Activated T-helper 1 cell treated with Interleukin-2 at 50 U/mL for 16 hours (primary cell): ENCODE data around the gene CLDND2.

ENCODE experiments used
- DNase-seq: peaks from one replicate; pipeline ENCODE4 v3.0.0-alpha.2; 2020; ENCODE audit warnings: low read depth

Gene CLDND2

DNA sequence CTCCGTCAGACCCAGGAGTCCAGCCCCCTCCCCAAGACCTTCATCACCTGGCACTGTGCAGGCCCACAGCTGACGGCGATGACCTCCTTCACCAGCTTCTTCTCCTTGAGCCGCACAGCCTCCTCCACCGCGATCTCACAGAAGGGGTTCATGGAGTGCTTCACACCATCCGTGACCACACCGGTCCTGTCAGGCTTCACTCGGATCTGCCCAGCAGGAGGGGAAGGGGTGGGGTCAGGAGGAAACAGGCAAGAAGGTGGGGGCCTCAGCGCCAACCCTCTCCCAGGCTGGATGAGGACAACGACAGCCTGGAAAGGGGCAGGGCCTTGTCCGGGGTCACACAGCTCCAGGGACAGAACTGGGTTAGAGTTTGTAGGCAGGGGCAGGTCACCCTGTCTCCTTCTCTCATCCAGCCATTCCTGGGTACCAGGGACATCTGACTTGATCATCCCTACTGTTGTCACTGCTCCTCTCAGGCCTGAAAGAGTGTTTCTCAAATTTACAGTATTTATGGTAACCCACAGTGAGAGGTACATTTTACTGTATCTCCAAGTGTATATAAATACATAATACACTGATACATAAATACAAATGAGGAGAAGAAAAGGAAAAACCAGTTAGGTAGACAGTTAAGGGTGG, 14.6 kb downstream of the CLDND2 start:
- no peak for DNase-seq

DNA sequence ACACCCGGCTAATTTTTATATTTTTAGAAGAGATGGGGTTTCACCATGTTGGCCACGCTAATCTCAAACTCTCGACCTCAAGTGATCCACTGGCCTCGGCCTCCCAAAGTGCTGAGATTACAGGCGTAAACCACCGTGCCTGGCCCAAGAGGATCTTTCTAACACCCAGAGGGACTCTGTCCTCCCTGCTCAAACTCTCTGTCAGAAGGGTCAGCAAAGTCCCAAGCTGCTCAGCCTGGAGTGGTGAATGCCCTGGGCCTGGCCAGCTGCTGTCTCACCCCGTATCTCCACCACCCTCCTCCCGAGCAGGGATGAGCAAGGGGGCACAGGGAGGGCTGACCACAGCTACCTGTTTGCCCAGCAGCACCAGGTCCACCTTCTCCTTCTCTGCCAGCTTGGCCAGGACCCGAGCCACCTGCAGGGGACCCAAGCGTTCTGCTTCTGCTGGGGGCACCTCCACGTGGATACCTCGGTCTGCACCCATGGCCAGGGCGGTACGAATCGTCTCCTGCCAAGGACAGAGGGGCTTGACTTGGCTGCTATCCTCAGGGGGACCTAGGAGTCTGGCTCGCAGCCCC, 15.9 kb downstream of the CLDND2 start:
- DNase-seq: no peak

DNA sequence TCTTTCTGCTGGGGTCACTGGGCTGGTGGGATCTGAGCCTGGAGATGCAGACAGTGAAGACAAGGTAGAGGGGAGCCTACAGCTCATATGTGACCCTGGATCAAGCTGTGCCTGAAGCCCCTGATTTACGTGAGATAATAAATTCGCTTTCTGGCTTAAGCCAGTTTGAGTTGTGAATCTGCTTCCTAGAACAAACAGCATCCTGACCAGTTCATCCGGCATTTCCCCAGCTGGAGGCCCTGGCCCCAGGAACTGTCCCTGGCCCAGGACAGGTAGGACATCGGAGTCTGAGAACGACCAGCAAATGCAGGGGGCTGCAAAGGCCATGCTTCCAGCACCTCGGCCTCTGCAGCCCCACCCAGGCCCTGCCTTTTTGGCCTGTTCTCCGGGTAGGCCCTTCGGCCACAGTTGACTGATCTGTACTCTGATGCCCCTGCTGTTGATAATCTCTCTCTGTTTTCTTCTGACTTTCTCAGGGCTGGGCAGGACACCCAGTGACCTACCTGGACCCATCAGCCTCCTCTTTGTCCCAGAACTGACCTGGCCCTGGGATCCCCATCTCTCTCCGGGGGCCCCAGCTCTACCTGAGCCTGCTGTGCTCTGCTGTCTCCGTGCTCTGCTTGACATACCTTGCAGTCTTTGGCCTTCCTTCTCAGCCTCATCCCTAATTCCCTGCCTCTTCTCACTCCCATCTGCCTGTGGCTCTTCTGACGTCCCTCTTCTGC, 17.4 kb downstream of the CLDND2 start:
- DNase-seq: no peak

DNA sequence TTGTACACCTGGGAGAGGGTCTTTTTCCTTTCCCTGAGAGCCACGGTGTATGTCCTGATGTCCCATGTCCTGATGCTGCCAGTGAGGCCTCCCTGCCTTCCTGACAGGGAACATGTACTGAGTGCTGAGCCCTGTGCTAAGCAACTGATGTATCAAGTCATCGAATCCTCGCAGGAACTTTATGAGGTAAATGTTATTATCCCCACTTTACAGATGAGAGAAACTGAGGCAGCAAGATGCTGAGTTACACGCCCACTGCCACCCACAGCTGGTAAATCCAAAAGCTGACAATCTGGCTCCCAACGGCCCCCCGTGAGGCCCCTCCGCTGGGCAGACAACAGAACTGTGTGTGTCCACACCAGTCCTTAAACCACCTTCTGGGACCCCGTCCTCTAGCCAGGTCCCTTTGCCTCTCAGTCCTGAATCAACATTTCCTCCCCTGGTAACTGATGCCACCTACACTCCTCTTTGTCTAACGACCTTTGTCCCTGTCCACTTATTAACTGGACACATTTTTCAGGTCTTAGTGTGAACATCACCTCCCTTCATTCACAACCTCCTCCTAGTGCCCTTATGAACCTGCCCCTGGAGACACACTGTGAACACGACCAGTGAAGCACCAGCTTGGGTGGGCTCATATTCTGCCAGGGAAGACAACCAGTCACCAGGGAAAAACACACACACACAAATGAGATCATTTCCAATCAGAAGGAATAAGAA, 21.4 kb downstream of the CLDND2 start:
- no peak for DNase-seq

DNA sequence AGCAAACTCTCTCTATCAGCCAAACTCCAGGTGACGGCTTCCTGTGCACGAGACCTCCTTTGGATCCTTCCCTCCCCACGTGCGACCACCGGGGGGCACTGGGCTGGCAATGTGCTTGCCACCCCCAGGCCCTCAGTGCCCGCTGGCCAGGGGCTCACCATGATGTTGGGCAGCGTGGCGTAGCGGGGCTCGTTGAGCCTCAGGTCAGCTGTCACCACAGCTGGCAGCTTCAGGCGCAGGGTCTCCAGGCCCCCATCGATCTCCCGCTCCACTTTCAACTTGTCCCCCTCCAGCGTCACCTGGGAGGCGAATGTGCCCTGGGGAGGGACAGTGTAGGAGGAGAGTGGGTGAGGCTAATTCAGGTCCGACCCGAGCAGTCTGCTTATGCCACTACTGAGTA, 22.1 kb downstream of the CLDND2 start:
- DNase-seq: no peak

DNA sequence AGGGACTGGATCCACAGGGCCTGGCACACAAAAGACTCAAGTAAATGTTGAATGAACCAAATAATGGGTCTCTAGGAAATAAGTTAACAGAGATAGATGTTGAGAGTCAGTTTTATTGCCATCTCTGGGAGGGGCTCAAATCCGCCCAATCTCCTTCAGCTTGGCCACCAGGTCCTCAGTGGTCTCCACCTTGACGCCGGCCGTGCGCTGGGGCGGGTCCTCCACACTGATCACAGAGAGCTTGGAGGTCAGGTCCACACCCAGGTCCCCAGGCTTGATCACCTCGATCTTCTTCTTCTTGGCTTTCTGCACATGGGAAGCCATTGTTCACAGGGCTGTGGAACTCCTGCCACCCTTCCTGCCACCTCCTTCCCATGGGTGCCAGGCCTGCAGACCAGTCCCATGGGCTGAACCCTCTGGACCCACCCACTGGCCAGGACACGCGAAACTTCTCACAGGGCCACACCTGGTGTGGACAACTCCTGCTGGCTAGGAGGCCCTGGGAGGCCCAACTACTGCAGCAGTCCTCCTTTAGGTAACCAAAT, 23.7 kb downstream of the CLDND2 start:
- DNase-seq: no peak

DNA sequence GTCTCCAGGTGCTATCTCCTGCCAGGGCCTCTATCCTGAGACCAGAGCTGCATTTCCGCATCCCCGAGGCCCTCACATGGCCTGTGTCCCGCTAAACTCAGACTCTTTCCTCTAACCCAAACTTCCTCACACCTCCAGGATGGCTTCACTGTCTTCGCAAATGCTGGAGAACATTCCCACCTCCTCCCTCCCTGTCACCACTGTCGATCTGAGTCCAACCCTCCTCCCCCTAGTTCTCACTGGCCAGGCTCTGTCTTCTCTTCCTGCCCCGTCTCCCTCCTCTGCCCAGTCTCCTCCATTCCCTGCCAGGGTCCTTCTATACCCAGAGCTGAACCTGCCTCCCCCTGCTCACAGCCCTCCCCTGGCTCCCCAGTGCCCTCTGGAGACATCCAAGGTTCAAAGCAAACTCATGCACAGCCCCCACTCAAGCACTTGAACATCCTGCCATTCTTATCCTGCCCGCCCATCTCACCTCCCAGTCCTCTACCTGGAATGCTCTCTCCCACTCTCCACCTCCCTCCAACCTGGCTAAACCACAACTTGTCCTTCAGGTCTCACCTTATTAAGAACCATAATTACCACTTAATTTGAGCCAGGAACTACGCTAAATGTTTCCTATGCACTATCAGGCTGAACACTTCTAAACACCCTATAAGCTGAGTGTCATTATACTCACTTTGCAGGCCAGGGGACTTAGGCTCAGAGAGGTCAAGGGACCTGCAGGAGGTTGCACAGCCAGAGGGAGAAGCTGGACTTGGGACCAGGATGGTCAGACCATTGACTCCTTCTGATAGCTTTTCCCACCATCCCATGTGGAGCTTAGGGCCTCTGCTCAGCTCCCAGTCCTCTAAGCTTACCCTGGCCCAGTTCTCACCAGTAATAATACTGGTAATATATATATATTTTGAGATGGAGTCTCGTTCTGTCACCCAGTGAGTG, 25.9 kb downstream of the CLDND2 start:
- DNase-seq: no peak

DNA sequence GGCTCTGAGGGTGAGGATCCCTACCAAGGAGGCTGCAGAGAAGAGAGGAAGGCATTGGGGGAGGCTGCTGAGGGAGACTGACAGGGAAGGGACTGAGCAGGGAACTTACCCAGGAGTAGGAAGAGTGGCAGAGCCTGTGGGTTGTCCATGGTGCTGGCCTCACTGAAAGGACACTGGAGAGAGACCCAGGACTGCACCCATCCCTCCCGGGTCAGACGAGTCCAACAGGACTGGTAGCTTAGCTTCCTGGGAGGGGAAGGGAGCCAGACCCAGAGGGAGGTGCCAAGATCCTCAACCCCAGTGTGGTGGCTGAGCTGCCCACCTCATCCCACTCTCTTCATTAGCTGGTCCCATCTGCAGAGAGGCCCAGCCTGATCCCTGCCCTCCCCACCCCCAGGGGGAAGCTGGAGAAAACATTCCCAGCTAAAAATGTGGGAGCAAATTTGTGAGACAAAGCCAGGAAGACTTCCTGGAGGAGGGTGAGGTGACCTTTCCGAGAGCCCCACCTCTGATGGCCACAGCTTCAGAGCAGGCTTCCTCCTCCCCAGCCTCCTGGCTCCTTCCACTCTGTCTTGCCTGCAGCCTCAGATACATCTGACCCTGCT, 26.7 kb downstream of the CLDND2 start, which contains the start of gene VSIG10L:
TSS of gene VSIG10L (minus strand) at position 164 of the 605 bp plus-strand sequence. CDS start at position 149, 15 bp downstream.
- no peak for DNase-seq

DNA sequence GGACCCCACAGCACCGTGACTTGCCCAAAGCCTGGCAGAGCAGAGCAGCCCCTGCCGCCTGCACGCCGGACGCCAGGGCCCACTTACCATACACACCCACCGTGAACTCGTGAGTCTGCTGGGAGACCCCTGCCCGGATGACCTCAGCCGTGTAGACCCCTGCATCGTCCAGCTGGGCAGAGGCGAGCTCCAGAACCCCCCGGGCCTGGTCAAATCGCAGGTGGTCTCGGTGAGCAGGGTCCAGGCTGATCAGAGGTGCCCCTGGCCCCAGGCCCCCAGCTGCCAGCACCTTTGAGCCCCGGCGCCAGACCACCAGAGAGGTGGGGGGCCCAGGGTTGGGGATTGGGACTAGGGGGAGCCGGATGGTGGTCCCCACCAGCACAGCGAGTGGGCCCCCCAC, 27.7 kb downstream of the CLDND2 start:
- no peak for DNase-seq

DNA sequence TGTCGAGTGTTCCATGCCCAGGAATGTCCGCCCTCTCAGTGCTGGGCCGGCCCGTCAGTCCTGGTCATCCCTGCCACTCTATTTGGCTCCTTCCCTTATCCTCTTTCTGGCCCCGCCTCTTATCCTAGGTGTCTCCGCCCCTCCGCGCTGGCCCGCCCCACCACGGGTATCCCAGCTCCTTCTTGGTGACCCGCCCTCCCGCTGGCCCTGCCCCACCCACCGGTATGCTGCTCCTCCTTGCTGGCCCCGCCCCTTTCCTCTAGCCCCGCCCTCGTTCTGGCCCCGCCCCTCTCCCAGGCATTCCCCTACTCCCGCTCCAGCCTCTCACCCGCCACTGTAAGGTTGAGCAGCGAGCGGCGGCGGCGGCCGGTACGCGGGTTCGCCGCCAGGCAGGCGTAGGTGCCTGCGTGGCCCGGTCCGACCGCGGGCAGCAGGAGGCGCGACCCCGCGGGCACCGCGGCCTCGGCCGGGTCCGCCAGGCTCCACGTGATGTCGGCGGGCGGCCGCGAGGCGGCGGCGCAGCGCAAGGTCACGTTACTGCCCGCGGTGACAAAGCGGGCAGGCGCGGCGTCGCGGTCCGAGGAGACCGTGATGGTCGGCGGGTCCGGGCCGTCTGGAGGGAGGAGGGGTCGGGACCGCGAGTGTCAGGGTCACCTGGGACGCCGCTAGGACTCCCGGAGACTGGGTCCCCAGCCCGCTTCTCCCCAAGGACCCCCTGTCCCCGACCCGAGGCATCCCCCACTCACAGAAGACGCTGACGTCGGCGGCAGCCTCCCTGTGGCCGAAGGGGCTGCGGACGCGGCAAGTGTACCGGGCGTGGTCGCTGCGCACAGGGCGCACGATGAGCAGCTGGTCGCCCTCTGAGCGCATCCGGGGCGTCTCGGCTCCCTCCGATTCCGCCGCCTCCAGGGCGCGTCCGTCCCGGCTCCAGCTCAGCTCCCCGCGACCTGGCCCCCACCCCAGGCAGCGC, 28.8 kb downstream of the CLDND2 start:
- peak; percentile 72 for DNase-seq

DNA sequence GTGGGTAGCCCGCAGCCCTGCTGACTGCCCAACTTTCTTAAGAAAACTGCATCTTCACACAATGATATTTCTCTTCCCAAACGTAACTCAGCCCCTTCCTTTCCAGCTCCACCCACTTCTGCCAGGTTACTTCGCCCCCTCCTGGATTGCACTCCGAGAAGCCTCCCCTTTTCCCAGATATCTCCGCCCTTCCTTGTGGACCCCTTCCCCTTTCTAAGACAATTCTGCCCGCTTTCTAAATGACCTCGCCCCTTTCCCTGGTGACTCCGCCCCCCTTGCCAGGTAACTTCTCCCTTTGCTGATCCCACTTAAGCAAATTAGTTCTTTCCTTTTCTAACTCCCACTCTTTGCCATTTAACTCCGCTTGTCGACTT, 29.5 kb downstream of the CLDND2 start:
- no peak for DNase-seq

DNA sequence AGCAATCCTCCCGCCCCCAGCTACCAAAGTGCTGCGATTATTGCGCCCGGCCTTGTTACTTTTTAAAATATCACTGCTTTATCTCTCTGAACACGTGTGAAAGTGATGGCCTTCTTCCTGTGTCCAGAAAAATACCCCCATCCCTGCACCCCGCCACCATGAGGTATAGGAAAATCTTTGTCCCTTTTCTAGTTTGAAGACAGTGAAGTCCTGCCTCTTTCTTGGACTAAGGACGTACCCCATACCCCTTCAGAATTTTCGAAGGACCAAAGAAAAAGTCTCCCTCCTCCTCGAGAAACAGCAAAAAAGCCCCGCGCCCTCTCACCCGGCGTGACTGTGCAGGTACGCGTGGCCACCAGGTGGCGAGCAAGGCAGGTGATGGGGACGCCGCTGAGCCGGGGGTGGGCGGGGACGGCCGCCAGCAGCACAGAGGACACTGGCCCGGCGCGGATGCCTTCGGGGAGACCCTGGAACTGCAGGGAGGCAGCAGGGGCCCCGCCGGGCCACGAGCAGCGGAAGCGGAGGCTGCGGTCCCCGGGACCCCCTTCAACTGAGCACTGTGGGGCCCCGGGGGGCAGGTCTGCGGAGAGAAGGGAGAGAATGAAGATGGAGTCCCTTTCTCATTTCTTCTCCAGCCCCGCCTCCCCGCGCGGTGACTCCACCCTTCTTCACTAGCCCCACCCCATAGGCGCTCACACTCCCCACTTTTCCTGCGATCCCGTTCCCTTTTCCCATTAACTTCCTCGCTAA, 30.1 kb downstream of the CLDND2 start:
- peak; percentile 67 for DNase-seq

DNA sequence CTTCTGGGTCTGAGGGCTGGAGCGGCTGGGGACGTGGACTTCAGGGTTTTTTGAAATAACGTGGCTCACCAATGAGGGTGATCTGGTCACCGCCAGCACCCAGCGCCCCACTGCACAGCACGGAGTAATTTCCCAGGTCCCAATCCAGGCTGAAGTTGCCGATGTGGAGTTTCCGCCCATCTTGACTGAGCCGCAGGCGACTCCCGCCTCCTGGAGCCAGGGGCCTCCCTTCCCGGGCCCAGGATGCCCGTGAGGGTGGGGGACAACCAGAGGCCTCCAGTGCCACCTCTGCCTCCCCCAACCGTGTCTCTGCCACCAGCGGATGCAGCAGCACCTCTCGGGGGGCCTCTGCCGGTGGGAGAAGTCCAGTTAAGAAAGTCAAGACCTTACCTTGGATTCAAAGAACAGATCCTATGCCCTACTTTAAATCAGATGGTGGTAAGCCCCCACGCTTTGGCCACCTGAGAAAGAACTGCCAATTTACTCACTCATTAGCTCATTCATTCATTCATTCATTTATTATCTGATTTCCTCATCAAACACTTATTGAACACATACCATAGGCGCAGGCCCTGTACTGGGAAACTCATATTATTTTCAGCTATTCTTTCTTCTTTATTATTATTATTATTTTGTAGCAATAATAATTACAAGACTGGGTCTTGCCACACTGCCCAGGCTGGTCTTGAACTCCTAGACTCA, 30.8 kb downstream of the CLDND2 start:
- DNase-seq: no peak

DNA sequence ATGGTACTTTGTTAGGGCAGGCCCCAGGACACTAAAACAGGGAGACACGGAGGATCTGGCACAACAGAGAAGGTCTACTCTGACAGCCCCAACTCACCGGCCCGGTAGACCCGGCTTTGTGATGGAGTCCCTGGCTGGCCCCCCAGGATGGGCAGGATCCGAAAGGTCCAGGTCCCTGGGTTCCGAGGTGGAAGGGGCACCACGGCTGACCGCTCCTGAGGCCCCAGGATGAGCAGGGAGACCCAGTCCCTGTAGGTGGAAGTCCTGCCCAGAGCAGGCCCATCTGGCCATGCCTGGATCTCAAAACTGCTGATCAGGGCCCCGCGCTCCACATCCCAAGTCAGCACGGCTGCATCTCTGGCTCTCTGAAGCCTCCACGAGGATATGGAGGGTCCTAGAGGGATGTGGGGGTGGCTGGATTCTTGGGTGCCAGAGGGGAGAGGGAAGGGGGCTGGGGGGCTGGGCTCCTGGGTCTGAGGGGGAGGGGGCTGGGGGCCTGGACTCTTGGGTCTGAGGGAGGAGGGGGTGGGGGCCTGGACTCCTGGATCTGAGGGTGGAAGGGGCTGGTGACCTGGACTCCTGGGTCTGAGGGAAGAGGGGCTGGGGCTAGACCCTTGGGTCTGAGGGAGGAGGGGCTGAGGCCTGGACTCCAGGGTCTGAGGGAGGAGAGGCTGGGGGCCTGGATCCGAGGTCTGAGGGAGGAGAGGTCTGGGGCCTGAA, 31.5 kb downstream of the CLDND2 start:
- DNase-seq: no peak

DNA sequence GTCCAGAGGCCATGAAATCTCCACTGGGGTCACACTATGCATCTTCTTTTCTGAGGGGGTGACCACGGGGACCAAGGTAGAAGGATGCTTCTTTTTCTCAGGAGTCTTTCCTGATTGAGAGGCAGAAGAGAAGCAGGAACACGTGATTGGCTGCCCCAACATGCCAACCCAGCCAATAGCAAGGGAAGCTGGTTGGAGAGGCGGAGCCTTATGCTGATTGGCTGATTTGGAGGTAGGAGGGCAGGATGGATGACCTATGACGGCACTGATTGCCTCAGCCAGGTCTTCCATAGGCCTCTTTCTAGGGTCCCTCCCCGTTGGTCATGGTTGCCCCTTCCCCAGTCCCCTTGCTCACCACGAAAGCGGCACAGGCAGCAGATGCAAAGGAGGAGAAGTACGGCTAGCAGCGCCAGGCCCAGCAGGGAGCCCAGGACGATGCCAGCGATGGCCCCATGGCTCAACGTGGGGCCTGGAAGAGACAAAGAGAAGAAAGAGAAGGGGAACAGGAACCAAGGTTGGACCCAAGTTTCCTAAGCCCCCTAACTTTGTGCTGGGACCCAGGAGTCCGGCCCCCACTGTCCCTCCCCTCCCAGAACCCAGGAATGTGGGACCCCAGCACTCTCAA, 34.9 kb downstream of the CLDND2 start:
- DNase-seq: no peak

DNA sequence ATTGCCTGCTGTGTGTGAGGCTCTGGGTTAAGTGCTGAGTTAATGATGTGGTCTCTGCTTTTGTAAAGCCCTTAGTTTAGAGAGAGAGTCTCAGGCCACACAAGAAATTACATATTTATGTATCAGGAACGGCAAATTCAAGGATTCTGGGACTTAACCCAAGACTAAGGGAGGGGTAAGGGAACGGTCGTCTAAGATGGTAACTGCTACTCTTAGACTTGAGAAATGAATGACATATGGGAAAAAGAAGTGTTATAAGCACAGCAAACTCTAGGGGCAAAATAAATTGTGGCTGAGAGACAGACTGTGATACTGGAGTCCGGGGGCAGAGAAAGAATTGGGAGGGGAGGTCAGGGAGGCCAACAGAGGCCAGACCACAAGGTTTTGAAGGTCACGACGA, 37.1 kb downstream of the CLDND2 start:
- no peak for DNase-seq

DNA sequence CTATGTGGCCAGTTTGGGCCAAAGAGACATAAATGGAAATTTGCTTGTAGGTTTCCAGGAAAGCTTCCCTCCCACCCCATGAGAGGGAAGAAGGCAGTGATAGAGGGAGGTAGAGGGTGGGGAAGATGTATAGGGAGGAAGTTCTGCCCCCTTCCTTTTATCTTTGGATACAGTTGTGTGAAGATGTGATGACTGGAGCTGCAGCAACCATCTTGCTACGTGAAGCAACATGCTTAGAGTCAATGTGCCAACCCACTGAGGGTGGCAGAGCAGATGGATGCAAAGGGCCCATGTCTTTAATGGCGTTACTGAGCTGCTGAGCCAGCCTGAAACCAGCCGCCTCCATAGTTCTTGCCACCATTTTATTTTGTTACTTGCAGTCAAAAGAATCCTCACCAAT, 37.6 kb downstream of the CLDND2 start:
- no peak for DNase-seq
